HepG2 (cell line): ENCODE results near the gene UNC5C. TPM values are rescaled to one million over a fixed set of nuclear protein-coding genes. Genes with fewer than 3 reads are reported as not detected.

Experiments
- ATAC-seq: fragments of 200-7000 bp; cut with Tn5 transposase; 3 replicates; pipeline ENCODE4 v1.9.1; 2020; ENCODE audit warnings: mild to moderate bottlenecking, moderate library complexity
- BruUV-seq: library from RNA; stranded (reverse); fragments of 400-500 nt; replicated peaks from 2 replicates; lab custom pipeline; 2021; lab: Mats Ljungman, UMichigan
- CTCF ChIA-PET: fragments of 300-600 bp; formaldehyde crosslinking; extraction: SDS; loops from one replicate; lab custom pipeline; 2021; ENCODE audit warnings: low total read pairs, inconsistent platforms, low intra/inter-chr PET ratio; lab: Yijun Ruan, JAX
- POLR2A ChIA-PET: fragments of 350-600 bp; sonication (Branson Sonifier 250); formaldehyde crosslinking; loops from one replicate; lab custom pipeline; 2020; ENCODE audit warnings: antibody characterized with exemption, inconsistent platforms; lab: Yijun Ruan, JAX
- DNase-seq: peaks from one replicate; pipeline ENCODE4 v3.0.0-alpha.2; 2015; ENCODE audit warnings: low spot score
- FAIRE-seq: peaks from 3 replicates; lab custom pipeline; 2011; peaks lifted over from hg19 to GRCh38; lab: Jason Lieb, UNC
- H2AFZ ChIP-seq: one replicate; pipeline ENCODE4 v1.6.1; 2011; ENCODE audit warnings: low read length, inconsistent platforms
- H3K27ac ChIP-seq: fragments of 300-600 bp; 3 replicates; pipeline ENCODE4 v1.8.0; 2011; ENCODE audit warnings: mixed run types, mild to moderate bottlenecking, mixed read lengths, low read length, inconsistent platforms; ENCODE audit not compliant: insufficient read depth; ENCODE audit errors: extremely low read length
- H3K27me3 ChIP-seq, 2 experiments: fragments of 200-600 bp in 1 of 2; 2 replicates in 1 of 2; 3 replicates in 1 of 2; pipeline versions ENCODE4 v1.6.0 to v1.8.0; 2011; ENCODE audit warnings: low read length in 2 of 2, mild to moderate bottlenecking in 2 of 2, moderate library complexity in 2 of 2, inconsistent platforms in 1 of 2; ENCODE audit not compliant: insufficient read depth in 2 of 2, control insufficient read depth in 1 of 2
- H3K36me3 ChIP-seq, 2 experiments: fragments of 200-600 bp in 1 of 2; replicated peaks in 1 of 2; 2 replicates in 1 of 2; 3 replicates in 1 of 2; pipeline versions ENCODE4 v1.5.1 to v1.8.0; 2011; ENCODE audit warnings: low read length in 2 of 2, inconsistent platforms in 1 of 2; ENCODE audit not compliant: insufficient read depth in 2 of 2, control insufficient read depth in 1 of 2
- H3K4me1 ChIP-seq: 2 replicates; pipeline ENCODE4 v1.5.1; 2012; ENCODE audit warnings: low read length, inconsistent platforms; ENCODE audit not compliant: insufficient read depth
- H3K4me2 ChIP-seq: 2 replicates; pipeline ENCODE4 v1.6.0; 2011; ENCODE audit warnings: low read depth, low read length, inconsistent platforms
- H3K4me3 ChIP-seq, 3 experiments: fragments of 200-600 bp in 1 of 3; sonication (generic), shearing (Covaris generic) in 1 of 3; replicated peaks in 1 of 3; 2 replicates each; pipeline ENCODE4 v1.5.1; 2011 to 2016; ENCODE audit warnings: low read length in 3 of 3, inconsistent platforms in 2 of 3, low read depth in 2 of 3, mild to moderate bottlenecking in 2 of 3, control low read depth in 1 of 3, mixed read lengths in 1 of 3; ENCODE audit not compliant: insufficient read depth in 1 of 3
- H3K79me2 ChIP-seq: one replicate; pipeline ENCODE4 v1.6.1; 2011; ENCODE audit warnings: low read length, inconsistent platforms; ENCODE audit not compliant: insufficient read depth
- H3K9ac ChIP-seq: 2 replicates; pipeline ENCODE4 v1.6.0; 2011; ENCODE audit warnings: mild to moderate bottlenecking, low read depth, low read length, inconsistent platforms; ENCODE audit not compliant: insufficient read depth
- H3K9me3 ChIP-seq: 2 replicates; pipeline ENCODE4 v1.5.1; 2012; ENCODE audit warnings: mild to moderate bottlenecking, low read length
- H4K20me1 ChIP-seq: 2 replicates; pipeline ENCODE4 v1.6.0; 2011; ENCODE audit warnings: inconsistent platforms, mild to moderate bottlenecking, low read length, moderate library complexity; ENCODE audit not compliant: insufficient read depth
- CEBPB ChIP-seq: IDR thresholded peaks from 2 replicates; pipeline ENCODE4 v1.6.1; 2011; ENCODE audit warnings: low read depth, low read length, improper control_type of control experiment, borderline replicate concordance
- HDAC2 ChIP-seq: sonication (generic); formaldehyde crosslinking; IDR thresholded peaks from 2 replicates; pipeline ENCODE4 v1.4.0; 2020; ENCODE audit warnings: missing genetic modification reagents
- PAWR ChIP-seq: sonication (generic); formaldehyde crosslinking; IDR thresholded peaks from 2 replicates; pipeline ENCODE4 v1.4.0; 2020; ENCODE audit warnings: missing genetic modification reagents, mild to moderate bottlenecking, borderline replicate concordance
- PBX2 ChIP-seq: IDR thresholded peaks from 2 replicates; pipeline ENCODE4 v1.6.1; 2016; ENCODE audit warnings: control low read depth
- PPARG ChIP-seq: conservative IDR thresholded peaks from 2 replicates; pipeline ENCODE4 v1.6.1; 2016; ENCODE audit warnings: missing biosample characterization, missing genetic modification reagents
- RARG ChIP-seq: sonication (generic); formaldehyde crosslinking; IDR thresholded peaks from 2 replicates; pipeline ENCODE4 v1.4.0; 2020; ENCODE audit warnings: low read depth, mild to moderate bottlenecking, missing genetic modification reagents
- ZNF761 ChIP-seq: sonication (generic); formaldehyde crosslinking; conservative IDR thresholded peaks from 2 replicates; pipeline ENCODE4 v1.4.0; 2020; ENCODE audit warnings: mild to moderate bottlenecking, missing genetic modification reagents
- WGBS: methylation state at CpG from one replicate; pipeline ENCODE4 v1.1.6; 2017; ENCODE audit warnings: low lambda C conversion rate; 5-methylcytosine and 5-hydroxymethylcytosine counted together
- in situ Hi-C: cut with HindIII; loops from 2 replicates; pipeline ENCODE4 v1.10.0; 2017; ENCODE audit warnings: low pct_unique_long_range_greater_than_20kb; ENCODE audit not compliant: extremely low pct_ligation_motif_present
- intact Hi-C: fragments of 100-400 bp; cut with micrococcal nuclease; formaldehyde crosslinking; loops from one replicate; pipeline ENCODE4 v1.10.0; 2022; ENCODE audit not compliant: unreplicated experiment
- polyA plus RNA-seq, 8 experiments: library from polyadenylated mRNA; depleted of rRNA in 3 of 8; stranded (reverse) in 7 of 8; unstranded in 1 of 8; fragments of >200 nt; fragmentation: Illumina TruSeq in 4 of 8; extraction: Trizol in 4 of 8; gene quantifications; 2 replicates each; pipeline versions ENCODE4 v1.2.1 to v1.2.3, GENCODE V29; 2011 to 2016; ENCODE audit warnings: low read depth in 4 of 8, missing spikeins in 1 of 8, mixed read lengths in 1 of 8; ENCODE audit not compliant: insufficient read depth in 1 of 8
- total RNA-seq, 5 experiments: library from RNA; depleted of rRNA; stranded (reverse); fragments of >200 nt; fragmentation: Illumina TruSeq; extraction: Trizol; gene quantifications; 2 replicates each; pipeline ENCODE4 v1.2.3, GENCODE V29; 2016; ENCODE audit warnings: low read depth in 1 of 5

UNC5C gene
- total and polyA plus RNA-seq, 2 of the 13 experiments (the other 11 are each of a cell fraction or from before 2014, with no cell fraction given): not detected

- Histone ChIP-seq H3K36me3 (no peaks in the 10 kb centered on the region), H3K9me3 (no peaks in the 10 kb centered on the region), H3K4me3 (no peak overlapping the region), H3K4me2 (no peak overlapping the region), H3K27ac (no peak overlapping the region), H3K4me1 (no peaks in the 10 kb centered on the region), H3K27me3 (no peaks in the 10 kb centered on the region), H3K9ac (no peak overlapping the region), H3K79me2 (no peaks in the 10 kb centered on the region), H2AFZ (no peak overlapping the region), H4K20me1 (no peaks in the 10 kb centered on the region)
- ATAC-seq: no peak
- WGBS: 25% methylated on average over 2 of the region's 2 CpGs
- in situ Hi-C loops (no loop called here), intact Hi-C loops (no loop called here)
- ChIA-PET CTCF (no interaction called here), POLR2A (no interaction called here)
- no peak for FAIRE-seq
- DNase-seq: no peak
- BruUV-seq: no TSS peak
- no peak for TF ChIP-seq RARG (CRISPR knock-in tag)
Observed at GRCh38 chr4:95450294-95450693, 98.5 kb downstream of the UNC5C start.

- Histone ChIP-seq H3K9ac (no peak overlapping the region), H2AFZ (no peak overlapping the region), H3K4me2 (no peak overlapping the region), H3K36me3 (no peaks in the 10 kb centered on the region), H3K27me3 (no peaks in the 10 kb centered on the region), H3K9me3 (no peaks in the 10 kb centered on the region), H3K27ac (no peak overlapping the region), H3K4me1 (no peaks in the 10 kb centered on the region), H4K20me1 (no peaks in the 10 kb centered on the region), H3K79me2 (no peaks in the 10 kb centered on the region), H3K4me3 (no peak overlapping the region)
- TF ChIP-seq PPARG (CRISPR knock-in tag) (no peak), PBX2 (CRISPR knock-in tag) (no peak), PAWR (no peak), CEBPB (peak; percentile 51; the same call in 1 of the 2 replicates), HDAC2 (CRISPR knock-in tag) (no peak), ZNF761 (CRISPR knock-in tag) (no peak)
- no TSS peak for BruUV-seq
- intact Hi-C loops: no loop called here
- ChIA-PET CTCF (no interaction called here), POLR2A (no interaction called here)
- no peak for FAIRE-seq
- DNase-seq: no peak
- no peak for ATAC-seq
- in situ Hi-C loops: no loop called here
- 21% methylated on average over 4 of the region's 4 CpGs for WGBS
Observed at GRCh38 chr4:95446173-95446572, 102.6 kb downstream of the UNC5C start.
